Uterine smooth muscle cell (primary cell): Measurements from ENCODE around the gene MTA1. TPM values are rescaled to one million over a fixed set of nuclear protein-coding genes. Genes with fewer than 3 reads are reported as not detected.

Experiments used
- total RNA-seq: library from RNA; depleted of rRNA; stranded (reverse); fragments of >200 nt; gene quantifications from 2 replicates; pipeline ENCODE4 v1.2.3, GENCODE V29; 2014

The MTA1 gene
- 30.7 and 43.5 TPM in 2 replicates for total RNA-seq

GRCh38 chr14:105419195-105420091, at the start of gene MTA1:
Gene MTA1 (plus strand): TSS chr14:105419827. CDS start chr14:105420036, 209 bp downstream.

GRCh38 chr14:105398044-105398725, 21.4 kb upstream of the MTA1 start, which contains the start of gene TEX22:
Gene TEX22 (plus strand): TSS chr14:105398538. CDS start chr14:105399341, 803 bp downstream.

DNA sequence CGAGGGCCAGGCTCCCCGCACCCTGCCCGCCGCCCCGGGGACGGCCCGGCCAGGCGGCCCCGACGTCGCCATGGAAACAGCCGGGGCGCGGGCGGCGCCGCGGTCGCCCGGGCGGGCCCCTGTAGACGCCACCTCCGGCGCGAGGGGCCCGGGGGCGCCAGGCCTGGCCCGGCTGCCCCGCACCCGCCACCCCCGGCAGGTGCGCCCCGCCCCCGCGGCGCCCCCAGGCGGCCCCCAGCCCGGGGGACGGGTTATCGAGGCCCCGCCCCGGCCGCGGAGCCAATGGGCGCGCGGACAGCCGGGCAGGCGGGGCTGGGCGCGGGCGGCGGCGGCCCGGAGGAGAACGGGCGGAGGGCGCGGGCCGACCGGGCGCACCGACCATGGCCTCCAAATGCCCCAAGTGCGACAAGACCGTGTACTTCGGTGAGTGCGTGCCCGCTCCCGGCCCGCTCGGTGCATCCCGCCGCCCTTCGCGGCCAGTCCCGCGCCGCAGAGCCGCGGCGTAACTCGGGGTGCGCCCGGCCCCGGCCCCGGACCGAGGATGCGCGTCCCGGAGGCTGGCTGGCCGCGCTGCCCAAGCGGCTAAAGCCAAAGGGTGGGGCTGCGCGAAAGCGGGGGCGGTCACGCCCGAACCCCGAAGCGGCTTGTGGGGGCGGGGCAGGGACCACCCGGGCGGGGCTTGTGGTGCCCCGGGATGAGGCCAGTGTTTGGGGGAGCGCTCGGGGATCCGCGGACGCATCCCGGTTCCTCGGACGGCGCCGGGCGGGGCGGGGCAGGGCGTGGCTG, 55.0 kb downstream of the MTA1 start, which contains the start of gene CRIP2:
TSS of gene CRIP2 (plus strand) at position 339 of the 786 bp plus-strand sequence. CDS start at position 381, 42 bp downstream.

DNA sequence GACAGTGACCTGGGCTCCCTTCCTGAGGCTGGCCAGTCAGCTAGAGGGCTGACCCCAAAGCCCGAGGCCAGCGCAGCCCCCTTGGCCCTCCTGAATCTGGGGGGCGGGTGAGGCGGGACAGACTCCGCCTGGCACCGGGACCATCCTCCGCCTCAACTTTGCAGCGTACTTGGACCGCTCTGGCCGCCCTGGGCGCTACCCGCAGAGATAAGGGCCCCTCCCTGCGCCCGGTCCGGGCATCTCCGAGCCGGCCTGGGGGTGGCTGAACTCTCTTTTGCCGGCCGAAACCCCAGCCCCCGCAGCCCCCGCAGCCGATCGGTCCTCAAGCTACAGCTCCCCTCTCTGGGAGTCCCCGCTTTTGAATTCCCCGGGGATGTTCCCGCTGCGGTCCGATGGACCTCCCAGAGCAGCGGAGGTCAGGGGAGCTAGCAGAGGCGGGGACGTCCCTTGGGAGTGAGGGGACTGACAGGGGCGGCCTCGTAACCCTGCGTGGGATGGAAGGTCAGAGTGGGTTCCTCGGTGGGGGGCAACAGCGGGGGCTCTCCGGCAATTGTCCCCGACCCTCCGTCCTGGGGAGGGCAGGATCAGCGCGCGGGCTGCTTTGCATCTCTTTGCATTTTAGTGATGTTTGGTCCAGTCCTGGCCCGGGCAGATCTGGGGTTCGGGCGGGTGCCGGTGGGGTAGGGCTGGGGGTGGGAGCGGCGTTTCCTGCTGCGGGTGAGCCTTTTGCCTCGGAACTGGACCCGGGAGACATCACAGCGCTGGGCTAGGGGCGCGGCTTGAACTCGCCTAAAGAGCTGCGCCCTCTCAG, 66.7 kb downstream of the MTA1 start, which contains the start of gene CRIP1:
TSS of gene CRIP1 (plus strand) at position 724 of the 811 bp plus-strand sequence. CDS start 374 bp downstream, outside the sequence.

DNA sequence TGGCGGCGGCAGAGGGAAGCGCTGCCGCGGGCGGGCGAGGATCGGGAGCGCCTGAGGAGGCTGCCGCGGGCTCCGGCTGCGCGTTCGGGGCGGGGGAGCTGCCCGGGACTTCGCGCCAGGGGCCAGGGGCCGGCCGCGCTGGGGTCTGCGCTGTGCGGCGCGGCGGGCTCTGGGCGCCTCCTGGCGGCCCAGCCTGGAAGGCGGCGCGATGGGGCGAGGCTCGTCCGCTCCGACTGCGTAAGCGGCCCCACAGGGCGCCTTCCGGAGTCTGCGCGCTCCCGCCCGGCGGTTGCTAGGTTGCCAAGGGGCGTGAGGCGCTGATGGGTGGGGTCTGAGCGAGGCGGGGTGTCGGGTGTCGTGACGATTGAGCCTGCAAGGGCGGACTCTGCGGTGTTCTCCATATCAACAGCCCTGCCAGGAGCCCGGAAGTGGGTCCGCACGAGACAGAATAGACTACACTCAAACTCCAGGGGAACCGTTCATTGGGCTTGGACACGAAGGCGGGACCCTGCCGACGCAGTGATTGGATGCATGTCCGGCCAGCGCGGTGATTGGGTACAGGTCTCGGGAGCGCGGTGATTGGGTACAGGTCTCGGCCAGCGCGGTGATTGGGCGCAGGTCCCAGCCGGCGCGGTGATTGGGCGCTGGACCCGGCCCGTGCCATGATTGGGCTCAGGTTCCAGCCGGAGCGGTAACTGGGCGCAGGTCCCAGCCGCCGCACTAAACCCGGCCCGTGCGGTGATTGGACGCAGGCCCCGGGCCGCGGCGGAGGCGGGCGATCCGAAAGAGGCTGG, 71.1 kb downstream of the MTA1 start, which contains the start of gene TEDC1:
TSS of gene TEDC1 (plus strand) at position 675 of the 794 bp plus-strand sequence. CDS start 130 bp downstream, outside the sequence.

Other genes with a start within 250 kb of the MTA1 start
- gene NUDT14, start 238.5 kb upstream of the MTA1 start, total RNA-seq: 7.9 and 21.4 TPM in 2 replicates
- 61.2 and 78.5 TPM in 2 replicates for gene BTBD6, start 171.3 kb upstream of the MTA1 start, total RNA-seq
- 47.0 and 49.2 TPM in 2 replicates for gene BRF1, start 118.8 kb upstream of the MTA1 start, total RNA-seq
- 34.5 and 65.5 TPM in 2 replicates for gene PACS2, start 105.1 kb upstream of the MTA1 start, total RNA-seq
- 0.11 and 0.25 TPM in 2 replicates for gene TEX22, start 21.3 kb upstream of the MTA1 start, total RNA-seq
- gene CRIP2, start 55.0 kb downstream of the MTA1 start, total RNA-seq: 37.4 and 50.0 TPM in 2 replicates
- gene CRIP1, start 67.1 kb downstream of the MTA1 start, total RNA-seq: 0.11 and 0.50 TPM in 2 replicates
- gene TEDC1, start 71.4 kb downstream of the MTA1 start, total RNA-seq: 8.9 and 20.5 TPM in 2 replicates
- 9.2 and 10.7 TPM in 2 replicates for gene TMEM121, start 106.8 kb downstream of the MTA1 start, total RNA-seq